ENCODE results near the gene OR51B2.
"Not testable (repeated sequence)": the region's sequence is repeated elsewhere in the genome, so short reads cannot be mapped to it uniquely, and the experiment has no call there.

OR51B2 gene

GRCh38 chr11:5343474-5344335 lies 19.6 kb upstream of the OR51B2 start, which contains the start of gene OR51B5:
OR51B5 (minus strand) TSS chr11:5343524; CDS start chr11:5343524, 0 bp downstream.
- Mint-ChIP-seq H3K27me3 (peaks cover 4% of the 10 kb centered on the region), H3K27ac (no peak within 1 kb of the TSS), H3K4me1 (ENCODE audit: low read depth) (no peaks in the 10 kb centered on the region), H3K4me3 (no peak within 1 kb of the TSS), H3K36me3 (ENCODE audit: low read depth) (no peaks in the 10 kb centered on the region), H3K9me3 (no peaks in the 10 kb centered on the region)

GRCh38 chr11:5339771-5340322 lies 15.8 kb upstream of the OR51B2 start:
- no peak overlapping the region for H3K4me3 Mint-ChIP-seq
- H3K36me3 Mint-ChIP-seq (ENCODE audit: low read depth): no peaks in the 10 kb centered on the region
- H3K4me1 Mint-ChIP-seq (ENCODE audit: low read depth): no peaks in the 10 kb centered on the region
- no peaks in the 10 kb centered on the region for H3K9me3 Mint-ChIP-seq
- no peak overlapping the region for H3K27ac Mint-ChIP-seq
- H3K27me3 Mint-ChIP-seq: peaks cover 7% of the 10 kb centered on the region

GRCh38 chr11:5337253-5337652 lies 13.2 kb upstream of the OR51B2 start:
- not testable (repeated sequence) for H3K4me3 Mint-ChIP-seq; H3K27me3 Mint-ChIP-seq; H3K27ac Mint-ChIP-seq; H3K36me3 Mint-ChIP-seq (ENCODE audit: low read depth); H3K9me3 Mint-ChIP-seq; H3K4me1 Mint-ChIP-seq (ENCODE audit: low read depth)

GRCh38 chr11:5336331-5336730 lies 12.2 kb upstream of the OR51B2 start:
- H3K36me3 Mint-ChIP-seq (ENCODE audit: low read depth): no peaks in the 10 kb centered on the region
- no peak overlapping the region for H3K27ac Mint-ChIP-seq
- no peaks in the 10 kb centered on the region for H3K9me3 Mint-ChIP-seq
- H3K27me3 Mint-ChIP-seq: peaks cover 7% of the 10 kb centered on the region
- H3K4me3 Mint-ChIP-seq: no peak overlapping the region
- no peaks in the 10 kb centered on the region for H3K4me1 Mint-ChIP-seq (ENCODE audit: low read depth)

- Mint-ChIP-seq H3K4me1 (ENCODE audit: low read depth) (no peaks in the 10 kb centered on the region), H3K9me3 (no peaks in the 10 kb centered on the region), H3K27ac (no peak overlapping the region), H3K27me3 (peaks cover 4% of the 10 kb centered on the region), H3K4me3 (no peak overlapping the region), H3K36me3 (ENCODE audit: low read depth) (no peaks in the 10 kb centered on the region)
These were observed 11.1 kb upstream of the OR51B2 start for GRCh38 chr11:5335170-5335569.

- Mint-ChIP-seq H3K4me1 (ENCODE audit: low read depth) (no peaks in the 10 kb centered on the region), H3K36me3 (ENCODE audit: low read depth) (no peaks in the 10 kb centered on the region), H3K4me3 (no peak overlapping the region), H3K27ac (no peak overlapping the region), H3K9me3 (peaks cover 3% of the 10 kb centered on the region), H3K27me3 (no peaks in the 10 kb centered on the region)
These were observed 6.8 kb downstream of the OR51B2 start for GRCh38 chr11:5317292-5317691.

- H3K9me3 Mint-ChIP-seq: not testable (repeated sequence)
These were observed 10.6 kb downstream of the OR51B2 start for GRCh38 chr11:5313326-5314023.

GRCh38 chr11:5310423-5310822 lies 13.7 kb downstream of the OR51B2 start:
- Mint-ChIP-seq H3K36me3 (ENCODE audit: low read depth) (no peaks in the 10 kb centered on the region), H3K27me3 (no peaks in the 10 kb centered on the region), H3K4me3 (no peak overlapping the region), H3K9me3 (peaks cover 3% of the 10 kb centered on the region), H3K4me1 (ENCODE audit: low read depth) (no peaks in the 10 kb centered on the region), H3K27ac (no peak overlapping the region)

More at GRCh38 chr11:5313326-5314023, 10.6 kb downstream of the OR51B2 start:
- not testable (repeated sequence) for H3K27ac Mint-ChIP-seq; H3K36me3 Mint-ChIP-seq (ENCODE audit: low read depth); H3K4me1 Mint-ChIP-seq (ENCODE audit: low read depth); H3K27me3 Mint-ChIP-seq; H3K4me3 Mint-ChIP-seq

- Mint-ChIP-seq H3K9me3 (no peaks in the 10 kb centered on the region), H3K4me3 (no peak overlapping the region), H3K27ac (no peak overlapping the region), H3K4me1 (ENCODE audit: low read depth) (no peaks in the 10 kb centered on the region), H3K36me3 (ENCODE audit: low read depth) (no peaks in the 10 kb centered on the region), H3K27me3 (peaks cover 4% of the 10 kb centered on the region)
These were observed 16.7 kb downstream of the OR51B2 start for GRCh38 chr11:5307256-5308019.

GRCh38 chr11:5304046-5304445 lies 20.1 kb downstream of the OR51B2 start:
- Mint-ChIP-seq H3K27ac (no peak overlapping the region), H3K4me1 (ENCODE audit: low read depth) (no peaks in the 10 kb centered on the region), H3K27me3 (peaks cover 4% of the 10 kb centered on the region), H3K4me3 (no peak overlapping the region), H3K9me3 (no peaks in the 10 kb centered on the region), H3K36me3 (ENCODE audit: low read depth) (no peaks in the 10 kb centered on the region)

GRCh38 chr11:5303626-5304025 lies 20.5 kb downstream of the OR51B2 start:
- H3K36me3 Mint-ChIP-seq (ENCODE audit: low read depth): no peaks in the 10 kb centered on the region
- H3K9me3 Mint-ChIP-seq: no peaks in the 10 kb centered on the region
- H3K27ac Mint-ChIP-seq: no peak overlapping the region
- no peaks in the 10 kb centered on the region for H3K4me1 Mint-ChIP-seq (ENCODE audit: low read depth)
- peaks cover 4% of the 10 kb centered on the region for H3K27me3 Mint-ChIP-seq
- H3K4me3 Mint-ChIP-seq: no peak overlapping the region

- H3K4me3 Mint-ChIP-seq: no peak within 1 kb of the TSS
- H3K9me3 Mint-ChIP-seq: no peaks in the 10 kb centered on the region
- no peaks in the 10 kb centered on the region for H3K36me3 Mint-ChIP-seq (ENCODE audit: low read depth)
- H3K27me3 Mint-ChIP-seq: peaks cover 4% of the 10 kb centered on the region
- H3K4me1 Mint-ChIP-seq (ENCODE audit: low read depth): no peaks in the 10 kb centered on the region
- H3K27ac Mint-ChIP-seq: no peak within 1 kb of the TSS
These were observed 22.3 kb downstream of the OR51B2 start, which contains the start of gene OR51B4 for GRCh38 chr11:5301846-5302245. OR51B4 (minus strand) TSS chr11:5301946; CDS start chr11:5301946, 0 bp downstream.

GRCh38 chr11:5300251-5300650 lies 23.8 kb downstream of the OR51B2 start:
- Mint-ChIP-seq H3K27me3 (peaks cover 4% of the 10 kb centered on the region), H3K4me1 (ENCODE audit: low read depth) (no peaks in the 10 kb centered on the region), H3K36me3 (ENCODE audit: low read depth) (no peaks in the 10 kb centered on the region), H3K27ac (no peak overlapping the region), H3K4me3 (no peak overlapping the region), H3K9me3 (no peaks in the 10 kb centered on the region)

GRCh38 chr11:5298451-5298850 lies 25.6 kb downstream of the OR51B2 start:
- H3K4me3 Mint-ChIP-seq: no peak overlapping the region
- H3K9me3 Mint-ChIP-seq: no peaks in the 10 kb centered on the region
- no peaks in the 10 kb centered on the region for H3K36me3 Mint-ChIP-seq (ENCODE audit: low read depth)
- H3K4me1 Mint-ChIP-seq (ENCODE audit: low read depth): no peaks in the 10 kb centered on the region
- H3K27ac Mint-ChIP-seq: no peak overlapping the region
- no peaks in the 10 kb centered on the region for H3K27me3 Mint-ChIP-seq
